ENCODE measurements around the gene ITGA11.

- TF ChIP-seq, protein P1, sequence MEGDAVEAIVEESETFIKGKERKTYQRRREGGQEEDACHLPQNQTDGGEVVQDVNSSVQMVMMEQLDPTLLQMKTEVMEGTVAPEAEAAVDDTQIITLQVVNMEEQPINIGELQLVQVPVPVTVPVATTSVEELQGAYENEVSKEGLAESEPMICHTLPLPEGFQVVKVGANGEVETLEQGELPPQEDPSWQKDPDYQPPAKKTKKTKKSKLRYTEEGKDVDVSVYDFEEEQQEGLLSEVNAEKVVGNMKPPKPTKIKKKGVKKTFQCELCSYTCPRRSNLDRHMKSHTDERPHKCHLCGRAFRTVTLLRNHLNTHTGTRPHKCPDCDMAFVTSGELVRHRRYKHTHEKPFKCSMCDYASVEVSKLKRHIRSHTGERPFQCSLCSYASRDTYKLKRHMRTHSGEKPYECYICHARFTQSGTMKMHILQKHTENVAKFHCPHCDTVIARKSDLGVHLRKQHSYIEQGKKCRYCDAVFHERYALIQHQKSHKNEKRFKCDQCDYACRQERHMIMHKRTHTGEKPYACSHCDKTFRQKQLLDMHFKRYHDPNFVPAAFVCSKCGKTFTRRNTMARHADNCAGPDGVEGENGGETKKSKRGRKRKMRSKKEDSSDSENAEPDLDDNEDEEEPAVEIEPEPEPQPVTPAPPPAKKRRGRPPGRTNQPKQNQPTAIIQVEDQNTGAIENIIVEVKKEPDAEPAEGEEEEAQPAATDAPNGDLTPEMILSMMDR (IDR thresholded peaks at IDR 0.05) = no peak
- TF ChIP-seq EP300 (IDR thresholded peaks at IDR 0.05) = no peak
- TF ChIP-seq POLR2A (IDR thresholded peaks at IDR 0.05) = no peak
These were observed 130.7 kb downstream of the ITGA11 start for GRCh38 chr15:68301301-68301700.

Data from ovary (tissue), 3 donors.